Right kidney (tissue), 9 donors: Measurements from ENCODE around the gene YWHAH.

ENCODE experiments used
- DNase-seq: peaks from one replicate; pipeline ENCODE4 v3.0.0-alpha.2; 2016
- long read RNA-seq, 8 donors: transcript quantifications; one replicate each; lab custom pipeline, GENCODE V29; 2026

The YWHAH gene
- long read RNA-seq, donor 1, transcript YWHAH-201 (2 exons, 1,825 nt): major isoform, 44 of 92 reads
- long read RNA-seq, donor 1, partial matches to known transcripts: 48 of 92 reads
- long read RNA-seq, donor 1, other reads (novel, unspliced or antisense): 0 of 92 reads
- long read RNA-seq, donor 2, transcript YWHAH-201 (2 exons, 1,825 nt): major isoform, 41 of 43 reads
- long read RNA-seq, donor 2, partial matches to known transcripts: 0 of 43 reads
- long read RNA-seq, donor 2, other reads (novel, unspliced or antisense): 0 of 43 reads
- long read RNA-seq, donor 3, transcript YWHAH-201 (2 exons, 1,825 nt): major isoform, 34 of 34 reads
- long read RNA-seq, donor 3, partial matches to known transcripts: 0 of 34 reads
- long read RNA-seq, donor 3, other reads (novel, unspliced or antisense): 0 of 34 reads
- long read RNA-seq, donor 4, transcript YWHAH-201 (2 exons, 1,825 nt): major isoform, 40 of 40 reads
- long read RNA-seq, donor 4, partial matches to known transcripts: 0 of 40 reads
- long read RNA-seq, donor 4, other reads (novel, unspliced or antisense): 0 of 40 reads
- long read RNA-seq, donor 5, transcript YWHAH-201 (2 exons, 1,825 nt): major isoform, 51 of 51 reads
- long read RNA-seq, donor 5, partial matches to known transcripts: 0 of 51 reads
- long read RNA-seq, donor 5, other reads (novel, unspliced or antisense): 0 of 51 reads
- long read RNA-seq, donor 6, transcript YWHAH-201 (2 exons, 1,825 nt): major isoform, 46 of 47 reads
- long read RNA-seq, donor 6, partial matches to known transcripts: 0 of 47 reads
- long read RNA-seq, donor 6, other reads (novel, unspliced or antisense): 0 of 47 reads
- long read RNA-seq, donor 7, transcript YWHAH-201 (2 exons, 1,825 nt): major isoform, 88 of 89 reads
- long read RNA-seq, donor 7, partial matches to known transcripts: 0 of 89 reads
- long read RNA-seq, donor 7, other reads (novel, unspliced or antisense): 0 of 89 reads
- long read RNA-seq, donor 8, transcript YWHAH-201 (2 exons, 1,825 nt): major isoform, 42 of 43 reads
- long read RNA-seq, donor 8, partial matches to known transcripts: 0 of 43 reads
- long read RNA-seq, donor 8, other reads (novel, unspliced or antisense): 0 of 43 reads

- DNase-seq: peak; percentile 93
Measured at GRCh38 chr22:31943978-31944699, at the start of gene YWHAH. Gene YWHAH (plus strand): TSS chr22:31944535. CDS start chr22:31944734, 199 bp downstream.

GRCh38 chr22:31895411-31896123, 48.8 kb upstream of the YWHAH start:
- DNase-seq: no peak

GRCh38 chr22:31896472-31896871, 47.9 kb upstream of the YWHAH start:
- DNase-seq: no peak

GRCh38 chr22:31897842-31898805, 46.2 kb upstream of the YWHAH start:
- no peak for DNase-seq

GRCh38 chr22:31898926-31899325, 45.4 kb upstream of the YWHAH start:
- no peak for DNase-seq

- DNase-seq: no peak
Measured at GRCh38 chr22:31899669-31900068, 44.7 kb upstream of the YWHAH start.

GRCh38 chr22:31901388-31902137, 42.8 kb upstream of the YWHAH start:
- DNase-seq: no peak

- DNase-seq: no peak
Measured at GRCh38 chr22:31904651-31905050, 39.7 kb upstream of the YWHAH start.

GRCh38 chr22:31905356-31905755, 39.0 kb upstream of the YWHAH start:
- DNase-seq: no peak

GRCh38 chr22:31906086-31906485, 38.2 kb upstream of the YWHAH start:
- DNase-seq: no peak

- no peak for DNase-seq
Measured at GRCh38 chr22:31906569-31906968, 37.8 kb upstream of the YWHAH start.

GRCh38 chr22:31909977-31910376, 34.4 kb upstream of the YWHAH start:
- no peak for DNase-seq

GRCh38 chr22:31911565-31912406, 32.5 kb upstream of the YWHAH start:
- DNase-seq: no peak

GRCh38 chr22:31912407-31912743, 32.0 kb upstream of the YWHAH start:
- DNase-seq: no peak

- no peak for DNase-seq
Measured at GRCh38 chr22:31915586-31915985, 28.7 kb upstream of the YWHAH start.

- no peak for DNase-seq
Measured at GRCh38 chr22:31917227-31917921, 27.0 kb upstream of the YWHAH start.

- no peak for DNase-seq
Measured at GRCh38 chr22:31919730-31920129, 24.6 kb upstream of the YWHAH start.

- DNase-seq: no peak
Measured at GRCh38 chr22:31920306-31920705, 24.0 kb upstream of the YWHAH start.
